Uterus (tissue), 2 donors: ENCODE data around the gene RAB3C.

Experiments
- POLR2A ChIP-seq, 2 donors: fragments of 450-650 bp; IDR thresholded peaks; one replicate each; pipeline ENCODE4 v1.6.1; 2016; ENCODE audit warnings: antibody characterized with exemption in 2 of 2, mild to moderate bottlenecking in 1 of 2, moderate library complexity in 1 of 2
- TF ChIP-seq, protein P1 (sequence below), 4 experiments: fragments of 200-600 bp in 2 of 4; fragments of 450-650 bp in 2 of 4; sonication (generic) in 2 of 4; IDR thresholded peaks; one replicate each; pipeline ENCODE4 v1.5.1; 2016 to 2019; ENCODE audit warnings: antibody characterized with exemption in 4 of 4, mild to moderate bottlenecking in 2 of 4, moderate library complexity in 1 of 4

GRCh38 chr5:58787987-58788386 is 205.1 kb downstream of the RAB3C start:
- TF ChIP-seq, protein P1, sequence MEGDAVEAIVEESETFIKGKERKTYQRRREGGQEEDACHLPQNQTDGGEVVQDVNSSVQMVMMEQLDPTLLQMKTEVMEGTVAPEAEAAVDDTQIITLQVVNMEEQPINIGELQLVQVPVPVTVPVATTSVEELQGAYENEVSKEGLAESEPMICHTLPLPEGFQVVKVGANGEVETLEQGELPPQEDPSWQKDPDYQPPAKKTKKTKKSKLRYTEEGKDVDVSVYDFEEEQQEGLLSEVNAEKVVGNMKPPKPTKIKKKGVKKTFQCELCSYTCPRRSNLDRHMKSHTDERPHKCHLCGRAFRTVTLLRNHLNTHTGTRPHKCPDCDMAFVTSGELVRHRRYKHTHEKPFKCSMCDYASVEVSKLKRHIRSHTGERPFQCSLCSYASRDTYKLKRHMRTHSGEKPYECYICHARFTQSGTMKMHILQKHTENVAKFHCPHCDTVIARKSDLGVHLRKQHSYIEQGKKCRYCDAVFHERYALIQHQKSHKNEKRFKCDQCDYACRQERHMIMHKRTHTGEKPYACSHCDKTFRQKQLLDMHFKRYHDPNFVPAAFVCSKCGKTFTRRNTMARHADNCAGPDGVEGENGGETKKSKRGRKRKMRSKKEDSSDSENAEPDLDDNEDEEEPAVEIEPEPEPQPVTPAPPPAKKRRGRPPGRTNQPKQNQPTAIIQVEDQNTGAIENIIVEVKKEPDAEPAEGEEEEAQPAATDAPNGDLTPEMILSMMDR (IDR thresholded peaks at IDR 0.05) = no peak
- TF ChIP-seq POLR2A (IDR thresholded peaks at IDR 0.05) = no peak
